ENCODE data around the gene SNRPA1.

SNRPA1 gene

DNA sequence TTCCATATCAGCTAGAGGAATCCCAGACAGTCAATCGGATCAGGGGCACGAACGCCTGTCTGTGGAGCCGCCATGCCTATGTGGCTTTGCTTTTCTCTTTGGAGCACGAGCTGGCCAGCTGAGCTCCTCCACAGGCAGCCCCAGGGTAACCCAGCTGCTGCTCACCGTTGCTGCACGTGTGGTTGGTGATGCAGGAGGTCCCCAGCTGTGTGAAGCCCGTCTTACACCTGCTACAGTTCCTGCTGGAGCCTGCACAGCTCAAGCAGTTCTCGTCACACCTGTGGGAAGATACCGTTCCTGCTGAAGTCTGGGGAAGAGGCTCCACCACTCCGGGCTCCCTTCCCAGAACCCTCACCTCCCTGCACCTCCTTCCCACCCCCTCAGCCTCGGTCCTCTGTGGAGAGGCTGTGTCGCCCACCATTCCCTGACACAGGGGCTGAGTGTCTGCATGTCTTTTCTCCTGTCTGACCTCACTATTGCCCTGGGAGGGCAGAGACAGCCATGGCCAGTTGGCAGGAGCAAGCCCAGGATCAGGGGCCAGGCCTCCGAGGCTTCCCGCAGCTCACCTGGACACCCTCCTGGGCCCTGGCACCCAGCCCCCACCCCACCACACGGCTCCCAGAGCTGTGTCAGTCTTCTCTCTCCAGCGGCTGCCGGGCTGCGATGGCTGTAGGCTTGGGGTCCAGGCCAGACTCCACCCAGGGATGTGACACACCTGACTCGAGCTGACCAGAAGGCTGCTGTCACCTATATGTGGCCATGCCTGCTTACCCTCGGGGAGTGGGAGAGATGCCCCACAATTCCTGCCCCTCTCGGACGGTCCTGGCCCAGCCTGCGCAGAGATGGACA lies 12.2 kb upstream of the SNRPA1 start:
- H3K4me3 ChIP-seq (ENCODE audit: low read depth, low read length) = no peak overlapping the region
- no peak for DNase-seq (ENCODE audit: low read depth)
- TF ChIP-seq CTCF (IDR thresholded peaks at IDR 0.05; ENCODE audit: control insufficient read depth, extremely low read depth, insufficient read depth) = no peak

- DNase-seq (ENCODE audit: low read depth) = no peak
- no peak overlapping the region for H3K4me3 ChIP-seq (ENCODE audit: low read depth, low read length)
- no peak for TF ChIP-seq CTCF (IDR thresholded peaks at IDR 0.05; ENCODE audit: control insufficient read depth, extremely low read depth, insufficient read depth)
Measured at GRCh38 chr15:101306341-101307047, 11.4 kb upstream of the SNRPA1 start.

- DNase-seq (ENCODE audit: low read depth) = no peak
- no peak for TF ChIP-seq CTCF (IDR thresholded peaks at IDR 0.05; ENCODE audit: control insufficient read depth, extremely low read depth, insufficient read depth)
- H3K4me3 ChIP-seq (ENCODE audit: low read depth, low read length) = no peak overlapping the region
Measured at GRCh38 chr15:101305820-101306255, 10.8 kb upstream of the SNRPA1 start.

DNA sequence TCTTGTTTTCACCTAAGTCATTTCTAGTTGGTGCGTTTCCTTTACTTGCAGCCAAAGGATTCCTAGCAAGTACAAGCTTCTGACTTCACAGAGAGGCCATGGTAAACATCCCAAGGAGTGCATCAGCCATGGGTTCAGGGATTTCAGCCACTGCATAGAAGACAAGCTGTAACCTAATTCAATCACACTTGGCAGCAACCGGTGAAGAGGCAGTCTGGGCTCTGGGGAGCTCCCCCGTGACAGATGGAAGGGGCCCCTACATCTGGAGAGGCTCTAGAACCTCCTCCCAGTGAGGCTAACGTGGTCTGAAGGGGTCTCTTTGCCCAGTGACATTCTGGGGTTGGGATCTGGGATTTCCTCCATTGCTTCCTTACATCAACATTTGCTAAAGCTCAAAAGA lies 8.4 kb upstream of the SNRPA1 start:
- no peak for DNase-seq (ENCODE audit: low read depth)
- H3K4me3 ChIP-seq (ENCODE audit: low read depth, low read length) = no peak overlapping the region
- TF ChIP-seq CTCF (IDR thresholded peaks at IDR 0.05; ENCODE audit: control insufficient read depth, extremely low read depth, insufficient read depth) = no peak

GRCh38 chr15:101296418-101297405 lies 1.7 kb upstream of the SNRPA1 start:
- H3K4me3 ChIP-seq (ENCODE audit: low read depth, low read length) = peak overlapping the region; percentile 95
- DNase-seq (ENCODE audit: low read depth) = no peak
- TF ChIP-seq CTCF (IDR thresholded peaks at IDR 0.05; ENCODE audit: control insufficient read depth, extremely low read depth, insufficient read depth) = no peak

DNA sequence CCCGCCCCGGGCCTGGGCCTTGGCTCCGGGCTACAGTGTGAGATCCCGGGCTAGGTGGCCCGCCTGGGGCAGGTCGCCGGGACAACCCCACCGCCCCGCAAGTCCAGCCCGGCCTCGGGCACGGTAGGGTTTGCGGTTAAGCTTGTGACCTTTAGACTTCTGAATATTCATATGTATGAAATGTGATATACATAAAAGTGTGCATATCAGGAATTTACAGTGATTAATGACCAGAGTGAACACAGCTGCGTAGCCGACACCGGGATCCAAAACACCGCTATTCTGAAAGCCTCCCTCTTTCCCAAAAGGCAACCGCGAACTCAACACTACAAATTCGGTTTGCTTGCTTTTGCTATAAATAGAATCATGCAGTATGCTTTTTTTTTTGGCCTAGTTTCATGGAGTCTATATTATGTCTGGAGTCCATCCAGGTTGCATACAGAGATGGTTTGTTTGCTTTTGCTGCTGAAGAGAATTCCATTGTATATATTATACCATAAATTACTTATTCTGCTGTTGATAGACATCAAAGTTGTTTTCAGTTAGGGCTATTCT lies 636 bp upstream of the SNRPA1 start:
- no peak for TF ChIP-seq CTCF (IDR thresholded peaks at IDR 0.05; ENCODE audit: control insufficient read depth, extremely low read depth, insufficient read depth)
- H3K4me3 ChIP-seq (ENCODE audit: low read depth, low read length) = peak overlapping the region; percentile 95
- DNase-seq (ENCODE audit: low read depth) = no peak
